WTC11 (cell line): ENCODE measurements around the gene OR3A3. TPM values are rescaled to one million over a fixed set of nuclear protein-coding genes. Genes with fewer than 3 reads are reported as not detected.
A peak's percentile ranks its signal among the peaks of the same experiment; 100 is the strongest.
"Not testable (repeated sequence)": the region's sequence is repeated elsewhere in the genome, so short reads cannot be mapped to it uniquely, and the experiment has no call there.

Experiments used
- ATAC-seq: fragments of 200-7000 bp; cut with Tn5 transposase; 2 replicates; pipeline ENCODE4 v1.10.0; 2021; ENCODE audit warnings: mild to moderate bottlenecking, moderate library complexity
- CTCF ChIA-PET: fragments of 300-600 bp; sonication (Branson Sonifier 250); formaldehyde crosslinking; loops from one replicate; lab custom pipeline; 2021; ENCODE audit warnings: antibody characterized with exemption; lab: Charles Lee
- POLR2A ChIA-PET: fragments of 350-600 bp; sonication (Branson Sonifier 250); formaldehyde crosslinking; loops from one replicate; lab custom pipeline; 2021; ENCODE audit warnings: antibody characterized with exemption; lab: Charles Lee
- DNase-seq: peaks from one replicate; pipeline ENCODE4 v3.0.0; 2021; ENCODE audit warnings: low spot score
- H3K27ac Mint-ChIP-seq: 2 replicates; pipeline ENCODE4 v1.8.0; 2021; ENCODE audit warnings: mixed read lengths
- H3K27me3 Mint-ChIP-seq: 2 replicates; pipeline ENCODE4 v1.8.0; 2021; ENCODE audit warnings: low read depth, mild to moderate bottlenecking, moderate library complexity, mixed read lengths
- H3K36me3 Mint-ChIP-seq: 2 replicates; pipeline ENCODE4 v1.8.0; 2021; ENCODE audit warnings: mixed read lengths
- H3K4me1 Mint-ChIP-seq: 2 replicates; pipeline ENCODE4 v1.8.0; 2022; ENCODE audit warnings: mixed read lengths
- H3K4me3 Mint-ChIP-seq: 2 replicates; pipeline ENCODE4 v1.8.0; 2021; ENCODE audit warnings: mild to moderate bottlenecking, moderate library complexity, mixed read lengths
- H3K9me3 Mint-ChIP-seq: 2 replicates; pipeline ENCODE4 v1.8.0; 2021; ENCODE audit warnings: mixed read lengths
- ATF2 ChIP-seq: sonication (generic); formaldehyde crosslinking; IDR thresholded peaks from 2 replicates; pipeline ENCODE4 v1.8.1; 2022; ENCODE audit warnings: low read depth, missing genetic modification reagents, borderline replicate concordance
- CBFB ChIP-seq: sonication (generic); formaldehyde crosslinking; IDR thresholded peaks from 2 replicates; pipeline ENCODE4 v1.8.1; 2022; ENCODE audit warnings: mild to moderate bottlenecking, low read depth, missing genetic modification reagents
- EMX1 ChIP-seq: fragments of 250-450 bp; sonication (Bioruptor Pico); IDR thresholded peaks from 2 replicates; pipeline ENCODE4 v1.8.0; 2021; ENCODE audit warnings: mild to moderate bottlenecking
- FOXJ3 ChIP-seq: sonication (generic); formaldehyde crosslinking; IDR thresholded peaks from 2 replicates; pipeline ENCODE4 v1.9.0; 2021; ENCODE audit warnings: missing genetic modification reagents, mild to moderate bottlenecking, borderline replicate concordance
- FOXK1 ChIP-seq: sonication (generic); formaldehyde crosslinking; IDR thresholded peaks from 2 replicates; pipeline ENCODE4 v1.8.0; 2022; ENCODE audit warnings: mild to moderate bottlenecking, moderate library complexity, missing genetic modification reagents
- FOXP1 ChIP-seq: sonication (generic); formaldehyde crosslinking; IDR thresholded peaks from 2 replicates; pipeline ENCODE4 v1.8.0; 2022; ENCODE audit warnings: missing genetic modification reagents, mild to moderate bottlenecking, moderate library complexity, borderline replicate concordance
- GTF2I ChIP-seq: fragments of 250-450 bp; sonication (Bioruptor Pico); conservative IDR thresholded peaks from 2 replicates; pipeline ENCODE4 v1.4.0; 2021; ENCODE audit warnings: mild to moderate bottlenecking
- JAZF1 ChIP-seq: fragments of 250-450 bp; sonication (Bioruptor Pico); IDR thresholded peaks from 2 replicates; pipeline ENCODE4 v1.9.0; 2021; ENCODE audit warnings: moderate library complexity, mild to moderate bottlenecking, inconsistent platforms
- JUN ChIP-seq: sonication (generic); formaldehyde crosslinking; IDR thresholded peaks from 2 replicates; pipeline ENCODE4 v1.8.0; 2023; ENCODE audit warnings: mild to moderate bottlenecking, missing genetic modification reagents
- MXD4 ChIP-seq: fragments of 250-450 bp; sonication (Bioruptor Pico); IDR thresholded peaks from 2 replicates; pipeline ENCODE4 v1.8.0; 2021; ENCODE audit warnings: mild to moderate bottlenecking, moderate library complexity, borderline replicate concordance
- SMAD4 ChIP-seq: sonication (generic); formaldehyde crosslinking; IDR thresholded peaks from 2 replicates; pipeline ENCODE4 v1.8.0; 2022; ENCODE audit warnings: mild to moderate bottlenecking, missing genetic modification reagents
- TEAD1 ChIP-seq: sonication (generic); formaldehyde crosslinking; IDR thresholded peaks from 2 replicates; pipeline ENCODE4 v1.8.0; 2022; ENCODE audit warnings: mild to moderate bottlenecking, missing genetic modification reagents
- ZNF219 ChIP-seq: sonication (generic); formaldehyde crosslinking; IDR thresholded peaks from 2 replicates; pipeline ENCODE4 v1.8.0; 2023; ENCODE audit warnings: missing genetic modification reagents, mild to moderate bottlenecking, borderline replicate concordance
- total RNA-seq: library from RNA; stranded (reverse); gene quantifications from 3 replicates; pipeline ENCODE4 v1.2.3, GENCODE V29; 2021
- TF ChIP-seq, protein P1 (sequence below): sonication (generic); formaldehyde crosslinking; IDR thresholded peaks from 2 replicates; pipeline ENCODE4 v1.8.0; 2022; ENCODE audit warnings: mild to moderate bottlenecking, missing genetic modification reagents
- TF ChIP-seq, protein P2 (sequence below): sonication (generic); formaldehyde crosslinking; IDR thresholded peaks from 2 replicates; pipeline ENCODE4 v1.8.0; 2023; ENCODE audit warnings: missing genetic modification reagents, mild to moderate bottlenecking, borderline replicate concordance
- TF ChIP-seq, protein P3 (sequence below): fragments of 250-450 bp; sonication (Bioruptor Pico); IDR thresholded peaks from 2 replicates; pipeline ENCODE4 v1.9.0; 2021; ENCODE audit warnings: mild to moderate bottlenecking
- TF ChIP-seq, protein P4 (sequence below): sonication (generic); formaldehyde crosslinking; IDR thresholded peaks from 2 replicates; pipeline ENCODE4 v1.8.0; 2022; ENCODE audit warnings: missing genetic modification reagents

Gene OR3A3
- total RNA-seq, 1 experiment from 2014 or later, result not detected

DNA sequence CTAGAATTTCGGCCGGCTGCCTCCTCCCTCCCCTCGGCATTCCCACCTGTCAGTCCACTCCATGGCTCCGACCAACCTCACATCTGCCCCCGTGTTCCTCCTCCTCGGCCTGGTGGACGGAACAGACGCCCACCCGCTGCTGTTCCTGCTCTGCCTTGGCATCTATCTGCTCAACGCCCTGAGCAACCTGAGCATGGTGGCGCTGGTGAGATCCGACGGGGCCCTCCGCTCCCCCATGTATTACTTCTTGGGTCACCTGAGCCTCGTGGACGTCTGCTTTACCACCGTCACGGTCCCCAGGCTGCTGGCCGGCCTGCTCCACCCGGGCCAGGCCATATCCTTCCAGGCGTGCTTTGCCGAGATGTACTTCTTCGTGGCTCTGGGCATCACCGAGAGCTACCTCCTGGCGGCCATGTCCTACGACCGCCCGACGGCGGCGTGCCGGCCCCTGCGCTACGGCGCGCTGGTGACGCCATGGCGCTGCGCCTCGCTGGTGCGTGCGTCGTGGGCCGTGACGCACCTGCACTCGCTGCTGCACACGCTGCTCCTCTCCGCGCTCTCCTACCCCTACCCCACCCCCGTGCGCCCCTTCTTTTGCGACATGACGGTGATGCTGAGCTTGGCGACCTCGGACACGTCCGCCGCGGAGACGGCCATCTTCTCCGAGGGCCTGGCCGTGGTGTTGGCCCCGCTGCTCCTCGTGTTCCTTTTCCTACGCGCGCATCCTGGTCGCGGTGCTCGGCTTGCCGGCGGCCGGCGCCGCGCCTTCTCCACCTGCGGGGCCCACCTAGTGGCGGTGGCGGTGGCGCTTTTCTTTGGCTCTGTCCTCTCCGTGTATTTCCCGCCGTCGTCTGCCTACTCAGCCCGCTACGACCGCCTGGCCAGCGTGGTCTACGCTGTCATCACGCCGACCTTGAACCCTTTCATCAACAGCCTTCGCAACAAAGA lies 25.0 kb upstream of the OR3A3 start, which contains the start of gene OR3A2:
TSS of gene OR3A2 (minus strand) at position 440 of the 948 bp plus-strand sequence.
- peaks cover 43% of the 10 kb centered on the region for H3K27me3 Mint-ChIP-seq
- no peaks in the 10 kb centered on the region for H3K36me3 Mint-ChIP-seq
- ATAC-seq, result peak; percentile 81
- ChIA-PET POLR2A (interaction anchor here (0.6 kb wide), 1 partner anchor 203 kb away, joined by 3 read pairs; no protein-coding TSS in a partner anchor), CTCF (no interaction called here)
- H3K4me1 Mint-ChIP-seq, result peaks cover 5% of the 10 kb centered on the region; the same call in 1 of the 2 replicates
- H3K9me3 Mint-ChIP-seq, result no peaks in the 10 kb centered on the region
- H3K27ac Mint-ChIP-seq, result no peak within 1 kb of the TSS
- peak within 1 kb of the TSS; percentile 62 for H3K4me3 Mint-ChIP-seq
- TF ChIP-seq, protein P1, sequence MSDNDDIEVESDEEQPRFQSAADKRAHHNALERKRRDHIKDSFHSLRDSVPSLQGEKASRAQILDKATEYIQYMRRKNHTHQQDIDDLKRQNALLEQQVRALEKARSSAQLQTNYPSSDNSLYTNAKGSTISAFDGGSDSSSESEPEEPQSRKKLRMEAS, result peak; percentile 58
- TF ChIP-seq JUN (CRISPR knock-in tag), result 0 out of 2 replicates have a peak, but pooled peaks have one; percentile 61
- TF ChIP-seq, protein P2, sequence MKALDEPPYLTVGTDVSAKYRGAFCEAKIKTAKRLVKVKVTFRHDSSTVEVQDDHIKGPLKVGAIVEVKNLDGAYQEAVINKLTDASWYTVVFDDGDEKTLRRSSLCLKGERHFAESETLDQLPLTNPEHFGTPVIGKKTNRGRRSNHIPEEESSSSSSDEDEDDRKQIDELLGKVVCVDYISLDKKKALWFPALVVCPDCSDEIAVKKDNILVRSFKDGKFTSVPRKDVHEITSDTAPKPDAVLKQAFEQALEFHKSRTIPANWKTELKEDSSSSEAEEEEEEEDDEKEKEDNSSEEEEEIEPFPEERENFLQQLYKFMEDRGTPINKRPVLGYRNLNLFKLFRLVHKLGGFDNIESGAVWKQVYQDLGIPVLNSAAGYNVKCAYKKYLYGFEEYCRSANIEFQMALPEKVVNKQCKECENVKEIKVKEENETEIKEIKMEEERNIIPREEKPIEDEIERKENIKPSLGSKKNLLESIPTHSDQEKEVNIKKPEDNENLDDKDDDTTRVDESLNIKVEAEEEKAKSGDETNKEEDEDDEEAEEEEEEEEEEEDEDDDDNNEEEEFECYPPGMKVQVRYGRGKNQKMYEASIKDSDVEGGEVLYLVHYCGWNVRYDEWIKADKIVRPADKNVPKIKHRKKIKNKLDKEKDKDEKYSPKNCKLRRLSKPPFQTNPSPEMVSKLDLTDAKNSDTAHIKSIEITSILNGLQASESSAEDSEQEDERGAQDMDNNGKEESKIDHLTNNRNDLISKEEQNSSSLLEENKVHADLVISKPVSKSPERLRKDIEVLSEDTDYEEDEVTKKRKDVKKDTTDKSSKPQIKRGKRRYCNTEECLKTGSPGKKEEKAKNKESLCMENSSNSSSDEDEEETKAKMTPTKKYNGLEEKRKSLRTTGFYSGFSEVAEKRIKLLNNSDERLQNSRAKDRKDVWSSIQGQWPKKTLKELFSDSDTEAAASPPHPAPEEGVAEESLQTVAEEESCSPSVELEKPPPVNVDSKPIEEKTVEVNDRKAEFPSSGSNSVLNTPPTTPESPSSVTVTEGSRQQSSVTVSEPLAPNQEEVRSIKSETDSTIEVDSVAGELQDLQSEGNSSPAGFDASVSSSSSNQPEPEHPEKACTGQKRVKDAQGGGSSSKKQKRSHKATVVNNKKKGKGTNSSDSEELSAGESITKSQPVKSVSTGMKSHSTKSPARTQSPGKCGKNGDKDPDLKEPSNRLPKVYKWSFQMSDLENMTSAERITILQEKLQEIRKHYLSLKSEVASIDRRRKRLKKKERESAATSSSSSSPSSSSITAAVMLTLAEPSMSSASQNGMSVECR (CRISPR knock-in tag), result no peak
- peak; percentile 49 for DNase-seq

DNA sequence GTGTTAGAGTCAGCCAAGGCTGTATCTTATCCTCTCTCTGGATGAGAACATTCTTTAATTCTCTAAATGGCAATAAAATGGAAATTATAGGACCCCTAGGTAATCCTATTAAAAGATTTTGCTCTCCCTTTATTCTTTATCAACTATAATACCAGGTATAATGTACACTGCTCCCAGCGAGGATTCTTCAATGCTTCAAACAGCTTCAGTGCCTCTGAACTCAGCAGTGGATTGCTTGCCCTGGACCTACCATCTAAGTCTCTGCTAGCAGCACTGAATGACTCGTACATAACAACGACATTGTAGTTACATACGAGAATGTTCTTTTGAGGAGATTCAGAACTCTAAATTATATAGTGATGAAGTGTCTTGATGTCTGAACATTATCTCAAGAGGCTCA lies 21.4 kb upstream of the OR3A3 start:
- no peak for ATAC-seq
- Mint-ChIP-seq H3K4me1 (peaks cover 5% of the 10 kb centered on the region; the same call in 1 of the 2 replicates), H3K36me3 (no peaks in the 10 kb centered on the region), H3K9me3 (peaks cover 12% of the 10 kb centered on the region), H3K27ac (no peak overlapping the region), H3K27me3 (peaks cover 30% of the 10 kb centered on the region), H3K4me3 (no peak overlapping the region)
- POLR2A ChIA-PET, result no interaction called here
- TF ChIP-seq SMAD4 (CRISPR knock-in tag) (no peak), EMX1 (CRISPR knock-in tag) (no peak)
- CTCF ChIA-PET, result no interaction called here
- DNase-seq, result no peak

DNA sequence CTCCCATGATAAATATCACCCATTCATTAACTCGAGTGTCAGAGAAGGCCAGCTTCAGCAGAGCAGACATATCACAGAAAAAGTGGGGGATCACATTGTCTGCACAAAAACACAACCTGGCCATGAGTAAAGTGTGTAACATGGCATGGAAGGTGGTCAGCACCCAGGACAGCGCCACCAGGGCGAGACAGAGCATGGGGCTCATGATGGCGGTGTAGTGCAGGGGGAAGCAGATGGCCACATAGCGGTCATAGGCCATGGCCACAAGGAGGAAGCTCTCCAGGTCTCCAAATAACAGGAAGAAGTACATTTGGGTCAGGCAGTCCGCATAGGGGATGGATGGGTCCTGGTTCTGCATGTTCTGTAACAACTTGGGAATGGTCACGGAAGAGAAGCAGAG lies 13.4 kb upstream of the OR3A3 start:
- H3K4me3 Mint-ChIP-seq, H3K27ac Mint-ChIP-seq, CTCF ChIA-PET, H3K36me3 Mint-ChIP-seq, POLR2A ChIA-PET, H3K4me1 Mint-ChIP-seq: not testable (repeated sequence)
- Mint-ChIP-seq H3K9me3 (peaks cover 20% of the 10 kb centered on the region), H3K27me3 (peaks cover 11% of the 10 kb centered on the region)
- TF ChIP-seq FOXK1 (CRISPR knock-in tag) (0 out of 2 replicates have a peak, but pooled peaks have one; percentile 21), FOXP1 (CRISPR knock-in tag) (0 out of 2 replicates have a peak, but pooled peaks have one; percentile 26)
- ATAC-seq, result peak; percentile 77
- peak; percentile 56 for DNase-seq

DNA sequence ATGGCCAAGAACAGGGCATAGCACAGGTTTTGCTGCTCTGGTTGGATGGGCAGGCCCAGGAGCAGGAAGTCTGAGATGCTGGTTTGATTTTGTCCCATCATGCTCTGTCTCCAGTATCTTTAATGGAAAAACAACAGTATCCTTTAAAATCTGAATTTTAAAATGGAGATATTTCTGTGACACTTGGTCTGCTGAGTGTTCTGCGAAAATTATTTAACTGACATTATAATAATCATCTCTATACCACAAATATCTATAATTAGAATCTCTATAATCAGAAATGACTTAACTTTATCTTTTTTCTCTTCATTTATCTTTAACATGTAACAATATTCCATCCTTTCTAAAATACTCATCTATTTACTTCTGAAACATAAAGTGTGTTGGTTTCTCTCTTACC lies 12.9 kb upstream of the OR3A3 start, which contains the start of gene OR1E1:
TSS of gene OR1E1 (minus strand) at position 101 of the 400 bp plus-strand sequence. CDS start at position 101, 0 bp downstream.
- peaks cover 11% of the 10 kb centered on the region for H3K27me3 Mint-ChIP-seq
- no peaks in the 10 kb centered on the region for H3K36me3 Mint-ChIP-seq
- ATAC-seq (no peak), DNase-seq (no peak)
- H3K4me1 Mint-ChIP-seq, result no peaks in the 10 kb centered on the region
- ChIA-PET POLR2A (no interaction called here), CTCF (no interaction called here)
- peaks cover 20% of the 10 kb centered on the region for H3K9me3 Mint-ChIP-seq
- no peak within 1 kb of the TSS for H3K4me3 Mint-ChIP-seq
- no peak within 1 kb of the TSS for H3K27ac Mint-ChIP-seq
- TF ChIP-seq CBFB (CRISPR knock-in tag), result no peak
- TF ChIP-seq, protein P3, sequence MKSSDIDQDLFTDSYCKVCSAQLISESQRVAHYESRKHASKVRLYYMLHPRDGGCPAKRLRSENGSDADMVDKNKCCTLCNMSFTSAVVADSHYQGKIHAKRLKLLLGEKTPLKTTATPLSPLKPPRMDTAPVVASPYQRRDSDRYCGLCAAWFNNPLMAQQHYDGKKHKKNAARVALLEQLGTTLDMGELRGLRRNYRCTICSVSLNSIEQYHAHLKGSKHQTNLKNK, result no peak
- TF ChIP-seq, protein P4, sequence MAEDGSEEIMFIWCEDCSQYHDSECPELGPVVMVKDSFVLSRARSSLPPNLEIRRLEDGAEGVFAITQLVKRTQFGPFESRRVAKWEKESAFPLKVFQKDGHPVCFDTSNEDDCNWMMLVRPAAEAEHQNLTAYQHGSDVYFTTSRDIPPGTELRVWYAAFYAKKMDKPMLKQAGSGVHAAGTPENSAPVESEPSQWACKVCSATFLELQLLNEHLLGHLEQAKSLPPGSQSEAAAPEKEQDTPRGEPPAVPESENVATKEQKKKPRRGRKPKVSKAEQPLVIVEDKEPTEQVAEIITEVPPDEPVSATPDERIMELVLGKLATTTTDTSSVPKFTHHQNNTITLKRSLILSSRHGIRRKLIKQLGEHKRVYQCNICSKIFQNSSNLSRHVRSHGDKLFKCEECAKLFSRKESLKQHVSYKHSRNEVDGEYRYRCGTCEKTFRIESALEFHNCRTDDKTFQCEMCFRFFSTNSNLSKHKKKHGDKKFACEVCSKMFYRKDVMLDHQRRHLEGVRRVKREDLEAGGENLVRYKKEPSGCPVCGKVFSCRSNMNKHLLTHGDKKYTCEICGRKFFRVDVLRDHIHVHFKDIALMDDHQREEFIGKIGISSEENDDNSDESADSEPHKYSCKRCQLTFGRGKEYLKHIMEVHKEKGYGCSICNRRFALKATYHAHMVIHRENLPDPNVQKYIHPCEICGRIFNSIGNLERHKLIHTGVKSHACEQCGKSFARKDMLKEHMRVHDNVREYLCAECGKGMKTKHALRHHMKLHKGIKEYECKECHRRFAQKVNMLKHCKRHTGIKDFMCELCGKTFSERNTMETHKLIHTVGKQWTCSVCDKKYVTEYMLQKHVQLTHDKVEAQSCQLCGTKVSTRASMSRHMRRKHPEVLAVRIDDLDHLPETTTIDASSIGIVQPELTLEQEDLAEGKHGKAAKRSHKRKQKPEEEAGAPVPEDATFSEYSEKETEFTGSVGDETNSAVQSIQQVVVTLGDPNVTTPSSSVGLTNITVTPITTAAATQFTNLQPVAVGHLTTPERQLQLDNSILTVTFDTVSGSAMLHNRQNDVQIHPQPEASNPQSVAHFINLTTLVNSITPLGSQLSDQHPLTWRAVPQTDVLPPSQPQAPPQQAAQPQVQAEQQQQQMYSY (CRISPR knock-in tag), result no peak
- TF ChIP-seq MXD4 (CRISPR knock-in tag), result no peak
- TF ChIP-seq ZNF219, result no peak
- TF ChIP-seq TEAD1 (CRISPR knock-in tag), result no peak
- no peak for TF ChIP-seq GTF2I
- TF ChIP-seq FOXJ3 (CRISPR knock-in tag), result no peak
- no peak for TF ChIP-seq ATF2
- no peak for TF ChIP-seq JAZF1 (CRISPR knock-in tag)
